ENCODE results near the gene CRIM1.

Gene CRIM1

DNA sequence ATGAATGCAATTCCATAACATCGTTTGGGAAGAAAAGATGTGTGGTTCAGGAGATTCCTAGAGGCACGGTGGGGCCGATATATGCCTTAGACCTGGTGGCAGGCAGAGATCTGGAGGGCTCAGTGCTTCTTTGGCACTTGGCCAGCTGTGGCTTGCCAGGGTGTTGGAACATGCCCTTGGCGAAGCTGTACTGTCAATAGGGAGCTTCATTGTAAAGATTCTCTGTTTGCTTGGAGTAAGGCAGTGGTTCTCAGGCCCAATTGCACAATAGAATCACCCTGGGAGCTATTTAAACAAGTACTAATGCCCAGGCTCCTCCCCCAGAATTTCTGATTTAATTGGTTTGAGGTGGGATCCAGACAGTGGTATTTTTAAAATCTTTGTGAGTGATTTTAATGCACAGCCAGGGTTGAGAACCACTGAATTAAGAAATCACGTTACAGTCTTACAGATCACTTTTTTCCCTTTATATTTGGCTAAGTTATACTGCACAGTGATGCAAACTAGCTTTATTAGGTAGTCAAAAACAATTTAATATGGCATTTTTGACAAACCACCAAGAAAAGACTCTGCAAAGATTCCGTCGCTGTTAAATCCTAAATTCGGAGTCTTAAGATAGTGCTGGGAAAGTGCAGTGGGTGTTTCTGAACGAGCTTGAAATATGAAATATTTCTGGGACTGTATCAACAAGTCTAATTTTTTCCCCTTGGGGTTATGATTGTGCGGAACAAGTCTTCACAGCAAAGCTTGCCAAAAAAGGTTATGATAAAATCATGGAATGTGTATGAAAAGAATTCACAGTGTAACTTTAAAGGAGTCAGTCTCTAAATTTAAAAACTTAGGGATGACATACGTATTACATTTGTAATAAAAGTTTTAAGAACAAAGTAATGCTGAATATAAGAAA lies 78.0 kb downstream of the CRIM1 start:
- DNase-seq: no peak

DNA sequence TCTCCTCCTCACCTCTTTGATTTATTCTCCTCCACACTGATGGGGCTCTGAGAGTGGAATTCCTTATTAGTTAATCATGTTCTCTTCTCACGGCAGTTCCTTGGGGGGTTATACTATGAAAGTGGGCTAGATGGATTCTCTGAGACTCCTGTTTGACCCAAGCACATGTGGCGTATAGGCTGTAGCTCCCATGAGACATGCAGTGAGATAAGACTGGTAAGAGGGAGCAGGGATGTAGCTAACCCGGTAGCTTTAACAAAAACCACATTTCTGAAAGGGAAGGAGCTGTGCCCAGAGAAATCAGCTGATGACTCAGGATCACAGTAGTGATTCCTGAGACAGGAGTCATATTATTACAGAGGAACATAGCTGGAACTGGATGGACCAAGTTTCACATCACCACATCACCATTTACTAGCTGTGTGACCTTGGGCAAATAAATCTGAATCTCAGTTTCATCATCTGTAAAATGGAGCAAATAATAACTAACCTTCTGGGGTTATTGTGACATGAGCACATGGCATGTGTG lies 82.9 kb downstream of the CRIM1 start:
- DNase-seq: no peak

DNA sequence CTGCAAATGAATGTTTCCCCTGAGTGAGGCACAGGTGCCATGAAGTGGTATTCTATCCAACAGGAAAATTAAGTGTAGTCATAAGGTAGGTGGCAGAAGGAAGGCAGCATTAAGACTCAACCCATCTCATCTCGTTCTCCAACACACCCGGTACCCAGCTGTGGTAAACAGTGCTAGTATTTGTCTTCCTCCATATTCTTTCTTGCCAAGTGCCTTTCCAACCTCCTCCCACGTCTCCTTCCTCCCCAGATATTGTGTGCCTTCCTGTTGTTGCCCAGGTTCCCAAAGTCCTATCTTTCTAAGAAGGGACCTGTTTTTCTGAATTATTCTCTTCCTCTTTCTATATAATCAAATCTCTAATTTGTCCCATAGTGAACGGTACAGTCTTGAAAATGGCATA lies 83.5 kb downstream of the CRIM1 start:
- DNase-seq: no peak

DNA sequence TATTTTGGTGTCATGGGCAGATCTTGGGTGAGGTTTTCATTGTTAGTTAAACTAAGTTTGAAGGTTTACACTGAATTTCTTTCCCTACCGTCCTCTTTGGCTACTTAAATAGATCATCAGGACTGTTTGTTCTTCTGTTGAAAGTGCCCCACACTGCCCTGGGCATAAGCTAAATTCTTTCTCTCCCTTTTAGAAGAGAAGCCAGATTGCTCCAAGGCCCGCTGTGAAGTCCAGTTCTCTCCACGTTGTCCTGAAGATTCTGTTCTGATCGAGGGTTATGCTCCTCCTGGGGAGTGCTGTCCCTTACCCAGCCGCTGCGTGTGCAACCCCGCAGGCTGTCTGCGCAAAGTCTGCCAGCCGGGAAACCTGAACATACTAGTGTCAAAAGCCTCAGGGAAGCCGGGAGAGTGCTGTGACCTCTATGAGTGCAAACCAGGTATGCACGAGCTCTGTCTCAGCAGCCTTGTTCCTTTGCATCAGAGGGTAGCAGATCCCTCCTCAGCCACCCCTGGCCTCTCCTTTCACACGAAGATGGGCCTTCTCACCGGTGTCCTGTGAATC lies 85.6 kb downstream of the CRIM1 start:
- DNase-seq: no peak

DNA sequence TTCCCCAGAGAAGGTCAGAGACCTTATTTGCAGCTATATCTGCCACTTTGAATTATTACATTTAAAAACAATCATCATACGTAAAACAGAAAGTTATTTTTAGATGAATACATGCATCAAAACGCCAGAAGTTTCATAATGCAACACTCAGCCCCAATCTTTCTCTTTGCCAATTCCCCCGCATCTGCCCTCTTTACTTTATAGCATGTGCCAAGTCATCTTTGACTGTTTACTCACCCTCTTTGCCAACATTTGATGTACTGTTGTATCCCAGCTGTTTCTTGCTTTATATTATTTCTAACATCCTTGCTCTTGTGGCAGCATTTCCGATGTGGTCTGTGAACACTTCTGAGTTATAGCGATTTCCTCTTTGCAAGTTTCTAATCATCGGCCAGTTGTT lies 86.2 kb downstream of the CRIM1 start:
- no peak for DNase-seq

DNA sequence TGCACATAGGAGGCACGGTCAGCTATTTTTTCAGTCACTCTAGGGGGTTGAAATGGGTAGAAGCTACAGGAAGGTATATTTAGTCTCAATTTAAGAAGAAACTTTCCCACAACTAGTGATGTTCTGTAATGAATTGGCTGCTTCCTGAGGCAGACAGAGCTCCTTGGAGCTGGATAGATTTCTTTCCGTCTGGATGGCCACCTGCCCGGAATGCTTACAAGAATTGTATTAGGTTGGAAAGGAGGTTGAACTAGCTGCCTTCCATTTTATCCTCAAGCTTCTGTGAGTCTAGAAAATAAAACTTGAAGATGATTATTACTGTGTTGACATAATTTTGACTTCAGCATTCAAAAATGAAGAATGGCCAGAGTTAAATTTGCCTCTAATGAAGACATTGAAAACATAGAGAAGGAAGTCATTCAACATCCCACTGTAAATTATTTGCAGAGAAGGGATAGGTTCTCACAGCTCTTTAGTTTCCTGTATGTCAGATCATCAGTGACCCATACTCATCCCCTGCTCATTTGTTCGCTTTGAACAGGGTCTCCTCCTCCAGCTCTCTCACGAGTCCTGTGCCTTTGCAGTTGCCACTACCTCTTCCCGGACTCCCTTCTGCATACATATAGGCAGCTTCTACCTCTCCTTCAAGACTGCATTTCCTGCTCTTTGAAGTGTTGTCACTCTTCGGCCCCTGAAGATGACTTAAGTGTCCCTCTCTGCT lies 88.8 kb downstream of the CRIM1 start:
- DNase-seq: peak; percentile 86

DNA sequence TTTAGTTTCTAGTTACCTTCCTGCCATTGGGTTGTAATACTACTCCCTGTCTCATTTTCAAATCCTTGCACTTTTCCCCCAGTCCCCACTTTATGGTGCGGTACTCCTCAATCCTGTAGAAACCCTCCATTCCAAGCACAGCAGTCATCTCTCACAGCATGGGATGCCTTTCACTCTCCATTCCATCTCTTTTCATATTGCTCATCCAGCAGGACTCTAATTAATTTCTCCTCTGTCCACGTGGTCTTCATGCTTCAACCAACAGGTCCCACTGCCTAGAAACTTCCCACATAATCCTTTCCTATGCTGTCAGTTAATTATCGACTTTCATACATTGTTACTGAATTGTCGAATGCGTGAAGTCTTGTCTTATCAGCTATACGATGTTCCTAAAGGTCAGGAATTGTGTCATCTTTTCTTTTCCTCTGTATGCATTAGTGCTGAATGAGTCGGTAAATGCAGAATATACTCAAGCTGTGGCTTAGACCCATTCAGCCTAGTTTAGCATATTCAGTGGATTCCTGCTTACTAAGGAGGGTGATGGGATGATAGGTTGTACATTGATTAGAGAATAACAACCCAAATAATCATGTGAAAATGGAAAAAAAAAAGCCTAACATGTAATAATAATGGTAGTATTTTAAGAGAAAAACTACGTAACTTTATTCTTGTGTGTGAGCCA lies 89.7 kb downstream of the CRIM1 start:
- no peak for DNase-seq

DNA sequence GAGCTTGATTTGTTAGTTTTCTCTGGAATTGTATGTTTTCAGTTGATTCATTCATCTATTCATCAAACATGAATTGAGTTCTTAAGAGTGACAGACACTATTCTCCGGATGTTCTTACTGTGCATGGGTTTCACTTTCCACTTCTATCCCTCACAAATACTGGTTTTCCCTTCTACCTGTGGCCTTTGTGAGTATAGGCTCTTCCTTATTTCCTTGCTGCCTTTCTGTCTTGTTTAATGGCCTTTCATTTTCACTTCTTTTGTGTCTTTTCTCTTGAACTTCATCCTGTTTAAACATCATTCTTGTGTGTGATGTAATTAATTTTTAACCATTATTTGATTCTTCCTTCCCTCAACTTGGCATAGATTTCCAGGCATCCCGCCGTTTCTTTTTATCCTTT lies 90.7 kb downstream of the CRIM1 start:
- DNase-seq: no peak

DNA sequence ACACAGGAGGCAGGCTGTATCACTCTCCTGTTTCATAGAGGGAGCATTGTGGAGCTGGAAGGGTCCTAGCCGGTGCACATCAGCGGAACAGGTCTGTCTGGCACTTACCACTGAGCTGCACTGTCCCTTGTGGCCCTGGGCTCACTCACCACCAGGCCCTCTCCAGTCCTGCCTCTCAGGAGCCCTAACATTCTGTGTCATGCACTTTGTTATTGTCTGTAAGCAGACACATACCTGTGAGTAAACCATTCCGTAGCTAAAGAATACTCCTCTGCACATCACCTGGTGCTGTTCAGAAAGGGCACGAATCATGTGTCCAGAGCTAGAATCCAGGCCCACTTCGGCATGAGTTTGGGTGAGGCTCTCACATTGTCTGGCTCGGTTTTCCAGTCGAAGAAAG lies 93.6 kb downstream of the CRIM1 start:
- DNase-seq: no peak

DNA sequence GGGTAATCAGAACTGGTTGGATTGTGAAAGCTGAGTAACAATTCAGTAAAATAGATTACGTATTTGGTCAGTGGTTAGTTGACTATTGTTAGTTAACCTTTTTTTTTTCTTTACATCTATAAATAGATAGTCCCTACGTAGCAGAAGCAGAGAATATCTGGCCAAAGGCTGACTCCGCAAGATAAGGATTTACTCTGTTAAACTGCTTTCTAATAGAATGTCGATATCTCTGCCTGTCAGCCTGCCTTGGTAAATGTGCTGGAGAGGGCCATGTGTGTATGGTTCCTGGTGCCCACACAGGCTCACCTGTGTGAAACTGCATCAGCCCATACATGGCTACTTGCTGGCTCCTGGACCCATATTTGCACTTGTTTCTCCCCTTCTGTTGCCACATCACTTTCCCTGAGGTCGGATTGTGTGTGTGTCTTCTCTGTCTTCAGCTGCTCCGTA lies 94.4 kb downstream of the CRIM1 start:
- DNase-seq: no peak

DNA sequence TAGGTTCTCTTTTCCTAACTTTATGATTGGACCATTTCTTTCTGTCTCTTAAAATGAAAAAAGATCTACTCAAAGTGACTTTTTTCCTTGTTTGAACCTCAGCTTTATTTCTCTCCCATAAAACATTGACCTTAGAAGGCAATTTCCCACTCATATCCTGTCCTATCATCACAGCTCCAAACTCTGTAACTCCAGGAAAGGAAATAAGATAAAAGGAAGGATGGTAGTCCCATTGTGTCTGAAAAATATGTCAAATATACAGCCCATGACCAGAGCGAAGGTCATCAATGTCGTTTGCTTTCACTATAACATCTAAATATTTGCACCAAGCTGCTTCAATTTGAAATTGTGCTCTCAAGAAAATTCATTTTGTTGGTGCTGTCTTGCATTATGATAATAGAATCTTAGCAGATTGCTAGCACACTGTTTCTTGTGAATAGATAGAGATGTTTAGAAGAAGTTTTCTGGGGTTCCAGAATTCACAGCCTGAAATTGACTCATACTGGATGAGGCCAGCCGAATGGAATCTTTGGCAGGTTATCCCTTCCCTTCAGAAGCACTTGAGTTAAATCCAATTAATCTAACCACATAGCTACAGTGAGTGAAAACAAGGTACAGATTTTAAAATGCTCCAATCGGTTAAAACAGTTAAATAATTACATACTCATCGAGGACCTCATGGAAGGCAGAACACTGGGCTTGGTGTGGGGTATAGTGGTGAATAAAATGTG lies 95.1 kb downstream of the CRIM1 start:
- no peak for DNase-seq

DNA sequence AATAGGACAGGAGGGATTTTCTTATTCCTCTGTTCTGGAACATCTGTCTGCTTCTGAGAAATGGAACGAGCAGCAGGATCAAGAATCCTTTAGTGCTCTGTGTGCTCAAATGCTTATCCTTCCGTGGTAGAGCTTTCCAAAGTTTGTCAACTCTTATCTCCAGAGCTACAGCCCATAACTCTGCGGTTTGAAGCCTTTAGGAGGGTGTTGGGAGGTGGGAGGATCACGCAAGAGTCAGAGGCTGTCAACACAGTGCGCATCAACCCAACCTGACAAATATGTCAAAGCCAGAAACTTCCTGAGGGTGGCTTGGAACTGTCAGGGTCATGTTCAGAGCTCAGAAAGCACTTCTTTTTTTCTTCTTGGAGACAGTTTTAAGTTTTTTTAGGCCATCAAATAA lies 95.9 kb downstream of the CRIM1 start:
- DNase-seq: no peak

DNA sequence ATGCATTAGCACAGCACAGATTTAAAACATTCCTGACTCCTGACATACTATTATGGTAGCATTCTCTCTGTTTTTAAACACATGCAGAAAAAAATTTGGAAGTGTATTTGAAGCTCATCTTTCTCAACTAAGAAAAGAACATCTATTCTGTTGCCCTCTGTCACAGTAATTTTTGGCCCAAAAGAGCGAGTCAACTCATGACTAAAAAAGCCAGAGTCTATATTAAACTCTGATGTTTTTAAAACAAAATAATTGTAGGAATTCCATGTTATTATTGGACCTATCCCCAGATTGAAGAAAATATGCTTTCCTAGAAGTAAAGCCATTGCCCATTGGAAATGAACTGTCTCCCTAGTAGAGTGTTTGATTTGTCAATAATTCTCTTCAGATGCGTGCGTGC lies 96.7 kb downstream of the CRIM1 start:
- DNase-seq: no peak

DNA sequence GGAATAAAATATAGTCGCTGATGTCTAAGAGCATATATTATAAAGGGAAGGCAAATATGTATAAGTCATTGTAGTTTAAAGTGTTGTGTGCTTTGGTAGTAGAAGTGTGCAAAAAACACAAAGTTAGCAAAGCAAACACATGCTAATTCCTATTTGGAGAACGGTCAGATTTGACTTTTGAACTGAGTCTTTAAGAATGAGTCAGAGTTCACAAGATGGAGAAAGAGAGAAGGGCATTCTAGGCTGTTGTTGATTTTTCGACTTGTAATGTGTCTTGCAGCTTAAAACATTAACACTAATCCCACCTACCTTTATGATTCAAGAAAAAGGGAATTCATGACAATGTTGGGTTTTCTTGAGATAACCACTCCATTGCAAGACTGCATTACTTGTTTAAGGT lies 98.1 kb downstream of the CRIM1 start:
- DNase-seq: no peak

DNA sequence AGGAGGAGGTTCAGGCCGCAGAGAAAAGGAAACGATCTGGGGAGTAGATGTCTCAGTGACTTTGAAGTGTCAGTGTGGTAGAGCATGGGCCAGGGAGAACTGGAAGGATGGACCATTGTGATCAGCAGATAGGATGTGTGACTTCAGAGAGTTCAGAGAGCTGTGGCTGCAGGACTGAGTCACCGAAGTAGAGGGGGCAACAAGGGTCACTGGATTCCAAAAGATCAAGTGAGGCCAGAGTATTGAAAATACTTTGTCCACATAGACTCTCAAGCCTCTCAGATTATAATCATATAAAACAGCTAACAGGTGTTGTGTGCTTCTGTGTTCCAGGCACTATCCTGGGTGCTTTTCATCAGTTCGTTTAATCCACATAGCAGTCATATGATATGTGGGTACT lies 99.4 kb downstream of the CRIM1 start:
- no peak for DNase-seq

DNA sequence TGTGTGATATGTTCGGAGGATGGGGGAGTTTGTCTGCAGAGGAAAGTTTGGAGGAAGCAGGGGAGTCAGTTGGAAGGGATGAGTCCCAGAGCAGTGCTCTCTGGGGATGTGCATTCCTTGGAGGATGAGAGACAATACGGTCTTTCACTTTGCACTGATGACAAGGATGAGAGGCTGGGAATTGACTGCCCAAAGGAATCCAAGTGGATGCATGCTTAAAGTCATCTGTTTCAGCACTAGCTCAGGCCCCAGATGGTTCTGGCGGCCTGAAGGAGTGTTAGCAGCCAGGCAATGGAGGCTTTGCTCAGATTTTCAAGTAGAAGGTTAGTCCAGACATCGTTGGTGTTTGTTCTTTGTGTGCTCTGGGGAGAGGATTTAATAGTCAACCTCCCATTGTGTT lies 100.2 kb downstream of the CRIM1 start:
- DNase-seq: peak; percentile 35

DNA sequence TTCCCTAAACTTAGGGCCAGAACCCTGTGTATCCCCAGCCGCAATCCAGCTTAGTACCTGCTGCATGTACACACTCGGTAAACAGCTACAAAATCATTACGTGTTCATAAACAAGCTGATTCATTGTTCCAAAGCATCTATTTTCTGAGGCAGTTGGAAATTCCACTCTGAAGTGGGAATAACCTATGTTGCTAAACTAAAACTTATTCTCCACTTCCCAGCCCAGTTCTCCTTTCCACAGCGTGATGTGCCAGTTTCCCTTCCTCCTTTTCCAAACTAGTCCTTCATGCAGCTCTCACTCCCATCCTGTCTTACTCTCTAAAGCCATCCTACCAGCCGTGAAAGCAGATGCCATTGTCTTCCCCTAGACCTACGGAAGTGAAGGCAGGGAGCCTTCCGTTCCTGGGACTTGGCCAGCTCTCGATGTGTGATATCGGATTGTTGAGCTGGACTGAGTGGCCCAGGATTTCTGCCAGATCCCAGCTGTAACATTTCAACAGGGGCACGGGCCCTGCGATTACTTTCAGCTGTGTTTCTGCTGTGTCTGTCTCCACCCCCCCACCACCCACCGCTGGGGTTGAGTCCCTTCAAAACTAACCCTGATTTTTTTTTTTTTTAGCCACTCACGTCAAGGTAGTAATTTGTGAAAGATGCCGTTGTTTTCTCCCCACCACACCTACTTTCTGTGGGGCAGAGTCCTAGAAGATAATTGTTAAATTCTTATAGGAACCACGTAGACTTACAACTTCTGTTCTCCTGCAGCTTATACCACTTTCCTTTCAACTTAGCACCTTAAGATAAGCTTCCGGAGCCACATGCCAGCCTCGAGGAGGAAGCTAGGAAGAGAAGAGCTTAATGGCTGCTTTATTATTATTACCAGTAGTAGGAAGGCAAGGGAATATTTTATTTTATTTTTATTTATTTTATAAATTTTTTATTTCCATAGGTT lies 100.9 kb downstream of the CRIM1 start:
- peak; percentile 69 for DNase-seq

DNA sequence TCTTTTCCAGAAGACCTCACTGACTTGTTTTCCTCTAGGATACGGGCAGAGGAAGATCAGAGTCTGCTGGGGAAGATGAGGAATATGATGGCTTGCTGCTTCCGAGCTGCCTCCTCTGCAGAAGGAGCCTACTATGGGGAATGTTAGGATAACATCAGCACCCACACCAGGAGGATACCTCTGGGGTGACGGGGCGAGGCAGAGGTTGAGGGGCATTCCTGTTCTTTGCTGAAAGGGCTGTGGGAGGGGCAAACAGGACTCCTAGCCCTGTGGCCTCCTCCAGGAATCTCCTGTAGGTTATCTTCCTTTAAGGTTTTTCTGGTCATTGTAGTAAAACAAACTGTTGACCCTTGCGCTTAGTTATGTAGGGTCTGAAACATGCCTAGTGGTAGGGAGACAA lies 102.5 kb downstream of the CRIM1 start:
- no peak for DNase-seq

DNA sequence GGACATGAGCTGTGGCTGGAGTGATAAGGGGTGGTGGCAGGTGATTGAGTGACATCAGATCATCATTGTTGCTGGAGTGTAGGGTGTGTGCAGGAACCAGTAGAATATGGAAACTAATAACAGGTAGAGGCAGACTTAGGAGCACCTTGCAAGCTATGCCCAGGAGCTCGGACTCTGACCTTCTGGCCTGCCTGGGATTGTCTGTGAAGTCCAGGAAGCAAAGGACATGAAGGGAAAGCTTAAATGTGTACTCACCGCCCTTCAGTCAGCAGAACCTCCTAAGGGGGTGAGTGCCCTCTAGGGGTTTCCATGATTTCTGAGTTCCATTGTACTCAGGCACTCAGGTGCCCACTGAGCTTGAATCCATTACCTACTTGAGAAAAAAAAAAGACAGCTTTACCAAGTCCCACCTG lies 104.2 kb downstream of the CRIM1 start:
- no peak for DNase-seq

DNA sequence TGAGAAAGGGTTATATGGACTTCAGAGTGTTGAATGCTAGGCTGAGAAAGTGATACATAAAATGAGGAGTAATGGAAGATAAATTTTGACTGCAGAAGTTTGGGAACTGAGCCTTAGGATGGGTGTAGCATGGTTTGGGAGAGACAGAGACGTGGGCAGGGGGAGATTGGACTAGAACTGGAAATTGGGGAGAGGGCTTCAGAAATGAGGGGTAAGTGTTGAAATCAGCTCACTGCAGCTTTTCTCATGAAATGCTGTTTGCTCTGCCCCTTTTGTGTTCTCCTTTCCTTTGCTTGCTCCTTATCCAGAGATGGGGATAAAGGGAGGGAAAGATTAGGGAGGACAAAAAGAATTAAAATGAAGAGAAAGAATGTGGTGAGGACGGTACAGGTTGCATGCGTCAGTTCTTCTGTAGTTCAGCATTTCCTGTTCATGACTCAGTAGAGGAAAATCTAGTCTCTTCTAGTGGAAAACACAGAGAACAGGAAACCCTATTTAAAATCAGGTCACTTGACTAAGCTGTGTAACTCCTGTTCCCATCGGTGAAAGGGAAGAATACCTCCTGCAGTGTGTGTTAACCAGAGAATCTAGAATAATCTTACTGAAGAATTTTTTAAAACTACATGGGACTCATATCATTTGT lies 105.6 kb downstream of the CRIM1 start:
- DNase-seq: no peak
